ENCODE data around the gene INSC.

INSC gene

GRCh38 chr11:15149050-15149449, 34.3 kb downstream of the INSC start:
- Mint-ChIP-seq H3K4me3 (no peak overlapping the region), H3K4me1 (ENCODE audit: low read depth) (peaks cover 9% of the 10 kb centered on the region), H3K27ac (no peak overlapping the region), H3K36me3 (ENCODE audit: low read depth) (no peaks in the 10 kb centered on the region), H3K9me3 (no peaks in the 10 kb centered on the region), H3K27me3 (peaks cover 5% of the 10 kb centered on the region)

GRCh38 chr11:15150507-15150906, 35.8 kb downstream of the INSC start:
- no peaks in the 10 kb centered on the region for H3K36me3 Mint-ChIP-seq (ENCODE audit: low read depth)
- no peaks in the 10 kb centered on the region for H3K9me3 Mint-ChIP-seq
- peaks cover 5% of the 10 kb centered on the region for H3K27me3 Mint-ChIP-seq
- H3K27ac Mint-ChIP-seq = no peak overlapping the region
- no peak overlapping the region for H3K4me3 Mint-ChIP-seq
- peaks cover 9% of the 10 kb centered on the region for H3K4me1 Mint-ChIP-seq (ENCODE audit: low read depth)

- no peaks in the 10 kb centered on the region for H3K27me3 Mint-ChIP-seq
- no peak overlapping the region for H3K4me3 Mint-ChIP-seq
- H3K36me3 Mint-ChIP-seq (ENCODE audit: low read depth) = no peaks in the 10 kb centered on the region
- H3K27ac Mint-ChIP-seq = no peak overlapping the region
- H3K4me1 Mint-ChIP-seq (ENCODE audit: low read depth) = peaks cover 9% of the 10 kb centered on the region
- H3K9me3 Mint-ChIP-seq = no peaks in the 10 kb centered on the region
Observed at GRCh38 chr11:15153231-15153630, 38.5 kb downstream of the INSC start.

GRCh38 chr11:15157181-15157580, 42.5 kb downstream of the INSC start:
- H3K36me3 Mint-ChIP-seq (ENCODE audit: low read depth) = no peaks in the 10 kb centered on the region
- H3K4me3 Mint-ChIP-seq = no peak overlapping the region
- no peaks in the 10 kb centered on the region for H3K9me3 Mint-ChIP-seq
- H3K27ac Mint-ChIP-seq = no peak overlapping the region
- peaks cover 4% of the 10 kb centered on the region for H3K27me3 Mint-ChIP-seq
- no peaks in the 10 kb centered on the region for H3K4me1 Mint-ChIP-seq (ENCODE audit: low read depth)

- Mint-ChIP-seq H3K27ac (no peak overlapping the region), H3K27me3 (peaks cover 4% of the 10 kb centered on the region), H3K36me3 (ENCODE audit: low read depth) (no peaks in the 10 kb centered on the region), H3K4me3 (no peak overlapping the region), H3K4me1 (ENCODE audit: low read depth) (no peaks in the 10 kb centered on the region), H3K9me3 (no peaks in the 10 kb centered on the region)
Observed at GRCh38 chr11:15157606-15158137, 42.9 kb downstream of the INSC start.

- H3K36me3 Mint-ChIP-seq (ENCODE audit: low read depth) = no peaks in the 10 kb centered on the region
- no peaks in the 10 kb centered on the region for H3K4me1 Mint-ChIP-seq (ENCODE audit: low read depth)
- peaks cover 4% of the 10 kb centered on the region for H3K27me3 Mint-ChIP-seq
- no peak overlapping the region for H3K4me3 Mint-ChIP-seq
- H3K9me3 Mint-ChIP-seq = no peaks in the 10 kb centered on the region
- H3K27ac Mint-ChIP-seq = no peak overlapping the region
Observed at GRCh38 chr11:15158351-15159015, 43.8 kb downstream of the INSC start.

- Mint-ChIP-seq H3K27me3 (peaks cover 4% of the 10 kb centered on the region), H3K36me3 (ENCODE audit: low read depth) (no peaks in the 10 kb centered on the region), H3K4me3 (no peak overlapping the region), H3K9me3 (no peaks in the 10 kb centered on the region), H3K27ac (no peak overlapping the region), H3K4me1 (ENCODE audit: low read depth) (no peaks in the 10 kb centered on the region)
Observed at GRCh38 chr11:15159085-15159484, 44.4 kb downstream of the INSC start.

- H3K27ac Mint-ChIP-seq = no peak overlapping the region
- peaks cover 4% of the 10 kb centered on the region for H3K27me3 Mint-ChIP-seq
- H3K36me3 Mint-ChIP-seq (ENCODE audit: low read depth) = no peaks in the 10 kb centered on the region
- H3K4me1 Mint-ChIP-seq (ENCODE audit: low read depth) = no peaks in the 10 kb centered on the region
- no peaks in the 10 kb centered on the region for H3K9me3 Mint-ChIP-seq
- no peak overlapping the region for H3K4me3 Mint-ChIP-seq
Observed at GRCh38 chr11:15161790-15162189, 47.1 kb downstream of the INSC start.

- H3K9me3 Mint-ChIP-seq = no peaks in the 10 kb centered on the region
- H3K27me3 Mint-ChIP-seq = peaks cover 4% of the 10 kb centered on the region
- H3K4me1 Mint-ChIP-seq (ENCODE audit: low read depth) = no peaks in the 10 kb centered on the region
- no peak overlapping the region for H3K4me3 Mint-ChIP-seq
- H3K27ac Mint-ChIP-seq = no peak overlapping the region
- H3K36me3 Mint-ChIP-seq (ENCODE audit: low read depth) = no peaks in the 10 kb centered on the region
Observed at GRCh38 chr11:15163136-15163535, 48.4 kb downstream of the INSC start.

GRCh38 chr11:15166204-15166603, 51.5 kb downstream of the INSC start:
- H3K27me3 Mint-ChIP-seq = no peaks in the 10 kb centered on the region

GRCh38 chr11:15169815-15170551, 55.3 kb downstream of the INSC start:
- Mint-ChIP-seq H3K27ac (no peak overlapping the region), H3K9me3 (no peaks in the 10 kb centered on the region), H3K4me1 (ENCODE audit: low read depth) (no peaks in the 10 kb centered on the region), H3K27me3 (peaks cover 9% of the 10 kb centered on the region), H3K4me3 (no peak overlapping the region), H3K36me3 (ENCODE audit: low read depth) (no peaks in the 10 kb centered on the region)

More at GRCh38 chr11:15166204-15166603, 51.5 kb downstream of the INSC start:
- H3K36me3 Mint-ChIP-seq (ENCODE audit: low read depth) = no peaks in the 10 kb centered on the region
- H3K9me3 Mint-ChIP-seq = no peaks in the 10 kb centered on the region
- no peak overlapping the region for H3K4me3 Mint-ChIP-seq
- H3K4me1 Mint-ChIP-seq (ENCODE audit: low read depth) = no peaks in the 10 kb centered on the region
- H3K27ac Mint-ChIP-seq = no peak overlapping the region

GRCh38 chr11:15170698-15171097, 56.0 kb downstream of the INSC start:
- peaks cover 13% of the 10 kb centered on the region for H3K27me3 Mint-ChIP-seq

GRCh38 chr11:15171956-15172355, 57.2 kb downstream of the INSC start:
- no peak overlapping the region for H3K27ac Mint-ChIP-seq
- no peaks in the 10 kb centered on the region for H3K4me1 Mint-ChIP-seq (ENCODE audit: low read depth)
- no peaks in the 10 kb centered on the region for H3K36me3 Mint-ChIP-seq (ENCODE audit: low read depth)
- H3K9me3 Mint-ChIP-seq = no peaks in the 10 kb centered on the region
- peaks cover 17% of the 10 kb centered on the region for H3K27me3 Mint-ChIP-seq
- H3K4me3 Mint-ChIP-seq = no peak overlapping the region

More at GRCh38 chr11:15170698-15171097, 56.0 kb downstream of the INSC start:
- H3K4me3 Mint-ChIP-seq = no peak overlapping the region
- no peaks in the 10 kb centered on the region for H3K9me3 Mint-ChIP-seq
- no peaks in the 10 kb centered on the region for H3K36me3 Mint-ChIP-seq (ENCODE audit: low read depth)
- no peaks in the 10 kb centered on the region for H3K4me1 Mint-ChIP-seq (ENCODE audit: low read depth)
- H3K27ac Mint-ChIP-seq = no peak overlapping the region

GRCh38 chr11:15175831-15176230, 61.1 kb downstream of the INSC start:
- no peaks in the 10 kb centered on the region for H3K36me3 Mint-ChIP-seq (ENCODE audit: low read depth)
- no peaks in the 10 kb centered on the region for H3K4me1 Mint-ChIP-seq (ENCODE audit: low read depth)
- H3K4me3 Mint-ChIP-seq = no peak overlapping the region
- H3K27ac Mint-ChIP-seq = no peak overlapping the region
- H3K27me3 Mint-ChIP-seq = peaks cover 17% of the 10 kb centered on the region
- H3K9me3 Mint-ChIP-seq = no peaks in the 10 kb centered on the region

GRCh38 chr11:15176646-15177163, 62.0 kb downstream of the INSC start:
- Mint-ChIP-seq H3K4me3 (no peak overlapping the region), H3K9me3 (no peaks in the 10 kb centered on the region), H3K27me3 (peaks cover 17% of the 10 kb centered on the region), H3K4me1 (ENCODE audit: low read depth) (no peaks in the 10 kb centered on the region), H3K27ac (no peak overlapping the region), H3K36me3 (ENCODE audit: low read depth) (no peaks in the 10 kb centered on the region)

Measured in stimulated activated naive CD8-positive, alpha-beta T cell treated with anti-CD3 and anti-CD28 coated beads, Interleukin-15, Interleukin-2, amounts not matched to agents 100 ng/mL and 50 ng/mL, for 24 hours (primary cell).